MM.1S (cell line): ENCODE measurements around the gene NRG3.

Experiments
- EZH2 ChIP-seq: fragments of 300-600 bp; sonication (generic); optimal IDR thresholded peaks from 2 replicates; pipeline ENCODE3; 2017; ENCODE audit warnings: low read depth, mild to moderate bottlenecking, antibody characterized with exemption, low read length, mixed read lengths
- EZH2phosphoT487 ChIP-seq: fragments of 300-600 bp; sonication (generic); IDR thresholded peaks from 2 replicates; pipeline ENCODE4 v1.6.1; 2018; ENCODE audit warnings: antibody characterized with exemption, low read length
- TF ChIP-seq, protein P1 (sequence below): fragments of 300-600 bp; sonication (generic); IDR thresholded peaks from 2 replicates; pipeline ENCODE4 v1.5.1; 2016; ENCODE audit warnings: antibody characterized with exemption, low read length, mixed read lengths

- TF ChIP-seq, protein P1, sequence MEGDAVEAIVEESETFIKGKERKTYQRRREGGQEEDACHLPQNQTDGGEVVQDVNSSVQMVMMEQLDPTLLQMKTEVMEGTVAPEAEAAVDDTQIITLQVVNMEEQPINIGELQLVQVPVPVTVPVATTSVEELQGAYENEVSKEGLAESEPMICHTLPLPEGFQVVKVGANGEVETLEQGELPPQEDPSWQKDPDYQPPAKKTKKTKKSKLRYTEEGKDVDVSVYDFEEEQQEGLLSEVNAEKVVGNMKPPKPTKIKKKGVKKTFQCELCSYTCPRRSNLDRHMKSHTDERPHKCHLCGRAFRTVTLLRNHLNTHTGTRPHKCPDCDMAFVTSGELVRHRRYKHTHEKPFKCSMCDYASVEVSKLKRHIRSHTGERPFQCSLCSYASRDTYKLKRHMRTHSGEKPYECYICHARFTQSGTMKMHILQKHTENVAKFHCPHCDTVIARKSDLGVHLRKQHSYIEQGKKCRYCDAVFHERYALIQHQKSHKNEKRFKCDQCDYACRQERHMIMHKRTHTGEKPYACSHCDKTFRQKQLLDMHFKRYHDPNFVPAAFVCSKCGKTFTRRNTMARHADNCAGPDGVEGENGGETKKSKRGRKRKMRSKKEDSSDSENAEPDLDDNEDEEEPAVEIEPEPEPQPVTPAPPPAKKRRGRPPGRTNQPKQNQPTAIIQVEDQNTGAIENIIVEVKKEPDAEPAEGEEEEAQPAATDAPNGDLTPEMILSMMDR, result no peak
- TF ChIP-seq EZH2 (no peak), EZH2phosphoT487 (no peak)
These were observed 563.3 kb downstream of the NRG3 start for GRCh38 chr10:82438277-82438676.
